ENCODE measurements around the gene ACO1.

The ACO1 gene

GRCh38 chr9:32340361-32340760, 44.1 kb upstream of the ACO1 start:
- no peaks in the 10 kb centered on the region for H3K79me2 ChIP-seq (ENCODE audit: insufficient read depth, low read length)
- no peak overlapping the region for H3K4me3 ChIP-seq (ENCODE audit: insufficient read depth, low read length, poor library complexity, severe bottlenecking)
- no peaks in the 10 kb centered on the region for H3K9me2 ChIP-seq (replicated peaks; ENCODE audit: insufficient read depth, low read length)
- no peak for TF ChIP-seq CTCF (IDR thresholded peaks at IDR 0.05; ENCODE audit: insufficient read depth, low read length, poor library complexity, severe bottlenecking)
- no peak for TF ChIP-seq EZH2phosphoT487 (conservative IDR thresholded peaks at IDR 0.05; ENCODE audit: low read length)
- no peak overlapping the region for H3K9ac ChIP-seq (ENCODE audit: low read length)
- H3F3A ChIP-seq (ENCODE audit: insufficient read depth) = no peaks in the 10 kb centered on the region
- H3K4me2 ChIP-seq (ENCODE audit: low read depth, low read length, poor library complexity, severe bottlenecking) = no peak overlapping the region
- H3K9me3 ChIP-seq (ENCODE audit: insufficient read depth, low read length) = no peaks in the 10 kb centered on the region
- H4K20me1 ChIP-seq (ENCODE audit: low read depth, low read length) = no peaks in the 10 kb centered on the region
- H3K27me3 ChIP-seq (ENCODE audit: low read length) = no peaks in the 10 kb centered on the region
- H3K36me3 ChIP-seq (ENCODE audit: low read length) = no peaks in the 10 kb centered on the region
- H3K27ac ChIP-seq (ENCODE audit: low read depth, low read length) = no peak overlapping the region
- H2AFZ ChIP-seq (ENCODE audit: low read depth, low read length, severe bottlenecking) = no peak overlapping the region

GRCh38 chr9:32344551-32345182, 39.8 kb upstream of the ACO1 start:
- Histone ChIP-seq H3K27ac (ENCODE audit: low read depth, low read length) (no peak overlapping the region), H2AFZ (ENCODE audit: low read depth, low read length, severe bottlenecking) (no peak overlapping the region), H3K27me3 (ENCODE audit: low read length) (no peaks in the 10 kb centered on the region), H3K9ac (ENCODE audit: low read length) (no peak overlapping the region), H3K79me2 (ENCODE audit: insufficient read depth, low read length) (no peaks in the 10 kb centered on the region), H3K9me2 (replicated peaks; ENCODE audit: insufficient read depth, low read length) (no peaks in the 10 kb centered on the region), H4K20me1 (ENCODE audit: low read depth, low read length) (no peaks in the 10 kb centered on the region), H3F3A (ENCODE audit: insufficient read depth) (no peaks in the 10 kb centered on the region), H3K36me3 (ENCODE audit: low read length) (no peaks in the 10 kb centered on the region), H3K9me3 (ENCODE audit: insufficient read depth, low read length) (no peaks in the 10 kb centered on the region), H3K4me2 (ENCODE audit: low read depth, low read length, poor library complexity, severe bottlenecking) (no peak overlapping the region), H3K4me3 (ENCODE audit: insufficient read depth, low read length, poor library complexity, severe bottlenecking) (no peak overlapping the region)
- no peak for TF ChIP-seq EZH2phosphoT487 (conservative IDR thresholded peaks at IDR 0.05; ENCODE audit: low read length)
- no peak for TF ChIP-seq CTCF (IDR thresholded peaks at IDR 0.05; ENCODE audit: insufficient read depth, low read length, poor library complexity, severe bottlenecking)

- Histone ChIP-seq H3K36me3 (ENCODE audit: low read length) (no peaks in the 10 kb centered on the region), H3F3A (ENCODE audit: insufficient read depth) (no peaks in the 10 kb centered on the region), H3K79me2 (ENCODE audit: insufficient read depth, low read length) (no peaks in the 10 kb centered on the region), H3K4me2 (ENCODE audit: low read depth, low read length, poor library complexity, severe bottlenecking) (no peak overlapping the region), H3K27ac (ENCODE audit: low read depth, low read length) (no peak overlapping the region), H3K4me3 (ENCODE audit: insufficient read depth, low read length, poor library complexity, severe bottlenecking) (no peak overlapping the region), H2AFZ (ENCODE audit: low read depth, low read length, severe bottlenecking) (no peak overlapping the region), H3K27me3 (ENCODE audit: low read length) (no peaks in the 10 kb centered on the region), H3K9ac (ENCODE audit: low read length) (no peak overlapping the region), H4K20me1 (ENCODE audit: low read depth, low read length) (no peaks in the 10 kb centered on the region), H3K9me3 (ENCODE audit: insufficient read depth, low read length) (no peaks in the 10 kb centered on the region), H3K9me2 (replicated peaks; ENCODE audit: insufficient read depth, low read length) (no peaks in the 10 kb centered on the region)
- no peak for TF ChIP-seq EZH2phosphoT487 (conservative IDR thresholded peaks at IDR 0.05; ENCODE audit: low read length)
- TF ChIP-seq CTCF (IDR thresholded peaks at IDR 0.05; ENCODE audit: insufficient read depth, low read length, poor library complexity, severe bottlenecking) = no peak
Observed at GRCh38 chr9:32345243-32345642, 39.2 kb upstream of the ACO1 start.
